CD8-positive, alpha-beta memory T cell (primary cell): Measurements from ENCODE around the gene SRP68. TPM values are rescaled to one million over a fixed set of nuclear protein-coding genes. Genes with fewer than 3 reads are reported as not detected.
A peak's percentile ranks its signal among the peaks of the same experiment; 100 is the strongest.
"Not testable (repeated sequence)": the region's sequence is repeated elsewhere in the genome, so short reads cannot be mapped to it uniquely, and the experiment has no call there.

Experiments
- CTCF ChIA-PET: fragments of 350-600 bp; sonication (Branson Sonifier 250); formaldehyde crosslinking; loops from one replicate; lab custom pipeline; 2021; ENCODE audit warnings: antibody characterized with exemption; lab: Charles Lee
- POLR2A ChIA-PET: fragments of 350-600 bp; sonication (Branson Sonifier 250); formaldehyde crosslinking; loops from one replicate; lab custom pipeline; 2021; ENCODE audit warnings: antibody characterized with exemption; lab: Charles Lee
- DNase-seq, 5 donors: peaks; one replicate each; pipeline versions ENCODE4 v3.0.0 to v3.0.0-alpha.2; 2020 to 2022; ENCODE audit warnings: mixed read lengths in 1 of 5
- H3K27ac ChIP-seq: one replicate; pipeline ENCODE4 v1.7.0; 2013; ENCODE audit warnings: low read depth, mild to moderate bottlenecking, low read length, moderate library complexity
- H3K27me3 ChIP-seq: 2 replicates; pipeline ENCODE4 v1.7.0; 2013; ENCODE audit warnings: low read length, mild to moderate bottlenecking; ENCODE audit not compliant: insufficient read depth, poor library complexity, severe bottlenecking
- H3K36me3 ChIP-seq: 2 replicates; pipeline ENCODE4 v1.7.0; 2013; ENCODE audit warnings: mild to moderate bottlenecking, low read length, moderate library complexity; ENCODE audit not compliant: insufficient read depth
- H3K4me1 ChIP-seq: 2 replicates; pipeline ENCODE4 v1.7.0; 2013; ENCODE audit warnings: mild to moderate bottlenecking, low read length, moderate library complexity; ENCODE audit not compliant: insufficient read depth
- H3K4me3 ChIP-seq: 2 replicates; pipeline ENCODE4 v1.7.0; 2013; ENCODE audit warnings: mild to moderate bottlenecking, low read length
- H3K9me3 ChIP-seq: 2 replicates; pipeline ENCODE4 v1.7.0; 2013; ENCODE audit warnings: mild to moderate bottlenecking, low read length
- H3K27ac Mint-ChIP-seq, 8 donors: one replicate each; pipeline ENCODE4 v1.8.0; 2020 to 2021; ENCODE audit warnings: mixed read lengths in 8 of 8, mild to moderate bottlenecking in 6 of 8, inconsistent platforms in 3 of 8, moderate library complexity in 3 of 8
- H3K27me3 Mint-ChIP-seq, 2 donors: one replicate each; pipeline ENCODE4 v1.8.0; 2020 to 2021; ENCODE audit warnings: mixed read lengths in 2 of 2, mild to moderate bottlenecking in 1 of 2, moderate library complexity in 1 of 2
- H3K36me3 Mint-ChIP-seq, 3 donors: one replicate each; pipeline ENCODE4 v1.8.0; 2020 to 2021; ENCODE audit warnings: mixed read lengths in 3 of 3, inconsistent platforms in 1 of 3, mild to moderate bottlenecking in 1 of 3
- H3K4me1 Mint-ChIP-seq, 3 donors: one replicate each; pipeline ENCODE4 v1.8.0; 2020 to 2021; ENCODE audit warnings: mixed read lengths in 3 of 3, inconsistent platforms in 1 of 3, mild to moderate bottlenecking in 1 of 3
- H3K4me3 Mint-ChIP-seq, 7 donors: one replicate each; pipeline ENCODE4 v1.8.0; 2020 to 2021; ENCODE audit warnings: mixed read lengths in 7 of 7, mild to moderate bottlenecking in 6 of 7, moderate library complexity in 4 of 7, inconsistent platforms in 2 of 7
- H3K9me3 Mint-ChIP-seq, 5 donors: one replicate each; pipeline ENCODE4 v1.8.0; 2020 to 2022; ENCODE audit warnings: mixed read lengths in 5 of 5, mild to moderate bottlenecking in 3 of 5, moderate library complexity in 2 of 5, inconsistent platforms in 1 of 5
- polyA plus RNA-seq: library from polyadenylated mRNA; unstranded; fragments of 300-500 nt; fragmentation: Illumina TruSeq; gene quantifications from one replicate; pipeline ENCODE4 v1.2.3, GENCODE V29; 2021
- total RNA-seq, 2 experiments: library from RNA; stranded (reverse); gene quantifications; one replicate each; pipeline ENCODE4 v1.2.3, GENCODE V29; 2021

Gene SRP68
- total and polyA plus RNA-seq, 3 experiments from 2014 or later = 80.4 to 123 (median 120) TPM

DNA sequence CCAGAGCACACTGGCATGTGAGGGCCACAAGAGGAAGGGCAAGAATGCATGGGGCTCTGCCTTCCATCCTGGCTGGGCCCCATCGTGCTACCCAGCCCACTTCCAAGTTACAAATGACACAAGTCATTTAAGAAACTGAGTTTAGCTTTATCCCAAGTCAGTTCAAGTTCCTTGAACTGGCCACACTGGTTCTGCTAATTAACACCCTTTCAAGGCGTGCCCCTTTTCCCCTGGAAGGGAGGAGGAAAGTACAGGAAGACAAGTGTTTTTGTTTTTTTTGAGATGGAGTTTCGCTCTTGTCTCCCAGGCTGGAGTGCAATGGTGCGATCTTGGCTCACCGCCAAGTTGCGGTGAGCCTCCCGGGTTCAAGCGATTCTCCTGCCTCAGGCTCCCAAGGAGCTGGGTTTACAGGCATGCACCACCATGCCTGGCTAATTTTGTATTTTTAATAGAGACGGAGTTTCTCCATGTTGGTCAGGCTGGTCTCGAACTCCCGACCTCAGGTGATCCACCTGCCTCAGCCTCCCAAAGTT is 27.8 kb downstream of the SRP68 start:
- Mint-ChIP-seq H3K27ac (peak overlapping the region in 2 of 8 donors; percentile 22 to 63), H3K36me3 (peaks cover 19 to 93% (median 30%) of the 10 kb centered on the region in 3 donors), H3K4me1 (peaks cover 4 to 16% (median 9%) of the 10 kb centered on the region in 3 donors)
- H3K4me3 Mint-ChIP-seq, POLR2A ChIA-PET, DNase-seq, H3K4me3 ChIP-seq, H3K9me3 ChIP-seq, H3K27me3 Mint-ChIP-seq, H3K27me3 ChIP-seq, H3K9me3 Mint-ChIP-seq, CTCF ChIA-PET, H3K4me1 ChIP-seq, H3K27ac ChIP-seq: not testable (repeated sequence)
- H3K36me3 ChIP-seq = peaks cover 85% of the 10 kb centered on the region

DNA sequence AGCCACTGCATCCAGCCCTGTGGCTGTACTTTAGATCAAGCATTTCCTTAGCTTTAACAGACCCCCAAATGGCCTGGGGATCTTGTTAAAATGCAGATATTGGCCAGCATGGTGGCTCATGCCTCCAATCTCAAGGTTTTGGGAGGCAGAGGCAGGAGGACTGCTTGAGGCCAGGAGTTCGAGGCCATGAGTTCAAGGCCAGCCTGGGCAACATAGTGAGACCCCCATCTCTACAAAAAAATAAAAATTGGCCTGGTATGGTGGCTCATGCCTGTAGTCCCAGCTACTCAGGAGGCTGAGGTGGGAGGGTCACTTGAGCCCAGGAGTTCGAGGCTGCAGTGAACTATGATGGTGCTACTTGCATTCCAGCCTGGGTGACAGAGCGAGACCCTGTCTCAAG is 29.4 kb downstream of the SRP68 start:
- H3K27me3 ChIP-seq, H3K4me1 Mint-ChIP-seq, H3K9me3 Mint-ChIP-seq, H3K4me3 Mint-ChIP-seq, H3K27ac ChIP-seq, CTCF ChIA-PET, H3K4me3 ChIP-seq, H3K9me3 ChIP-seq, H3K4me1 ChIP-seq, H3K27me3 Mint-ChIP-seq, DNase-seq: not testable (repeated sequence)
- H3K27ac Mint-ChIP-seq = peak overlapping the region in 1 of 8 donors; percentile 63
- POLR2A ChIA-PET = interaction anchor here (0.5 kb wide), 1 partner anchor 15 kb away, joined by 3 read pairs; no protein-coding TSS in a partner anchor
- H3K36me3 Mint-ChIP-seq = peaks cover 9 to 93% (median 31%) of the 10 kb centered on the region in 3 donors
- peaks cover 77% of the 10 kb centered on the region for H3K36me3 ChIP-seq

- peaks cover 59% of the 10 kb centered on the region for H3K36me3 ChIP-seq
- Mint-ChIP-seq H3K27ac (peak overlapping the region in 1 of 8 donors; percentile 69), H3K4me1 (peaks cover 0 to 4% (median 0%) of the 10 kb centered on the region in 3 donors), H3K9me3 (no peaks in the 10 kb centered on the region), H3K27me3 (peaks cover 0 to 1% of the 10 kb centered on the region in 2 donors), H3K4me3 (no peak overlapping the region), H3K36me3 (peaks cover under 1 to 75% (median 28%) of the 10 kb centered on the region in 3 donors)
- CTCF ChIA-PET = no interaction called here
- no peak overlapping the region for H3K4me3 ChIP-seq
- POLR2A ChIA-PET = no interaction called here
- no peak overlapping the region for H3K27ac ChIP-seq
- no peak for DNase-seq
- H3K9me3 ChIP-seq = no peaks in the 10 kb centered on the region
- H3K27me3 ChIP-seq = no peaks in the 10 kb centered on the region
- no peaks in the 10 kb centered on the region for H3K4me1 ChIP-seq
Observed at GRCh38 chr17:76040376-76040775, 31.9 kb downstream of the SRP68 start.

- Mint-ChIP-seq H3K4me1 (peaks cover 0 to 7% (median 2%) of the 10 kb centered on the region in 3 donors), H3K27me3 (peaks cover 0 to 1% of the 10 kb centered on the region in 2 donors), H3K36me3 (peaks cover 0 to 62% (median 25%) of the 10 kb centered on the region in 3 donors), H3K27ac (peak overlapping the region in 2 of 8 donors; percentile 6 to 67), H3K9me3 (no peaks in the 10 kb centered on the region), H3K4me3 (no peak overlapping the region)
- Histone ChIP-seq H3K36me3 (peaks cover 47% of the 10 kb centered on the region), H3K9me3 (no peaks in the 10 kb centered on the region), H3K4me1 (no peaks in the 10 kb centered on the region), H3K4me3 (no peak overlapping the region), H3K27me3 (no peaks in the 10 kb centered on the region), H3K27ac (no peak overlapping the region)
- CTCF ChIA-PET = no interaction called here
- POLR2A ChIA-PET = no interaction called here
- no peak for DNase-seq
Observed at GRCh38 chr17:76039121-76039520, 33.2 kb downstream of the SRP68 start.

GRCh38 chr17:76038050-76038449 is 34.3 kb downstream of the SRP68 start:
- H3K27me3 Mint-ChIP-seq = peaks cover 0 to 1% of the 10 kb centered on the region in 2 donors
- peaks cover 0 to 52% (median 20%) of the 10 kb centered on the region in 3 donors for H3K36me3 Mint-ChIP-seq
- Histone ChIP-seq H3K4me3 (no peak overlapping the region), H3K27ac (no peak overlapping the region), H3K4me1 (no peaks in the 10 kb centered on the region), H3K36me3 (peaks cover 36% of the 10 kb centered on the region), H3K9me3 (no peaks in the 10 kb centered on the region), H3K27me3 (no peaks in the 10 kb centered on the region)
- H3K4me3 Mint-ChIP-seq = no peak overlapping the region
- DNase-seq = no peak
- H3K4me1 Mint-ChIP-seq = peaks cover 0 to 7% (median 3%) of the 10 kb centered on the region in 3 donors
- H3K9me3 Mint-ChIP-seq = no peaks in the 10 kb centered on the region
- POLR2A ChIA-PET = no interaction called here
- CTCF ChIA-PET = interaction anchor here (4.0 kb wide), 1 partner anchor 24 kb away, joined by 11 read pairs; no protein-coding TSS in a partner anchor
- H3K27ac Mint-ChIP-seq = peak overlapping the region in 6 of 8 donors; percentile 7 to 50 (median 30)

DNA sequence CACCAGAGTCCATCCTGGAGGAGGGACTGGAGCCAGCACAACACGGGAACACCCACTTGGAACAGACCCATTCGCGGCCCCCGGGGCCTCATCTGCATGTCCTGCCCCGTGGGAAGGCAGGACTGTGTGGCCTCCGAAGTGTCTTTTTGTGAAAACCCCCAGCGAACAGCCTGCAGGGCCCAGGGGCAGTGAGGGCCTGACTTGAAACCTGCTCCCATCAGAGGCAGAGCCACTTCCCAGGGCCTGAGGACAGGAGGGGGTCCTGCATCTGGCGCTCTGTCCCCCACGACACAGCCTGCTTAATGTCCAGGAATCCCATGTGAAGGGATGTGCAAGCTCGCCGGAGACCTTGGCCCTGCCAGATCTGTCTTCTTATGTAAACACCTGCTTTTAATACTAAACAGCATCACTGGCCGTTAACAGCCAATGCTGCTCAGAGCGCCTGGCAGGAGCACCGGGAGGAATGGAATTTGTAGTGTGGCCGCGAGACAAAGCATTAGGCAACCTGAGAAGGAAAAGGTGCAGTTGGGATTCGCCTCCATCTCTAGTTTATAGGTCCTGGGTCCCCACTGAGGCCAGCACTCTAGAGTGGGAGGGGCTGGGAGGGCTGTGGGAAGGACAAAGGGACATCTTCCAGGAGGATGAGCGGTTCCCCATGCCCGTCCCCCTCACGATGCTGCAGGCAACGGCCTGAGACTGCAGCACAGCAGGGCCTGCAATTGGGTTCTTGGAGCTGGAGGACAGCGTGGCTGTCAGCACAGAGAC is 35.6 kb downstream of the SRP68 start:
- H3K9me3 ChIP-seq = no peaks in the 10 kb centered on the region
- no peaks in the 10 kb centered on the region for H3K27me3 ChIP-seq
- Mint-ChIP-seq H3K27me3 (peaks cover 0 to 1% of the 10 kb centered on the region in 2 donors), H3K9me3 (no peaks in the 10 kb centered on the region), H3K27ac (peak overlapping the region in 4 of 8 donors; percentile 37 to 54 (median 44)), H3K4me1 (peaks cover 0 to 7% (median 3%) of the 10 kb centered on the region in 3 donors), H3K36me3 (peaks cover 0 to 40% (median 20%) of the 10 kb centered on the region in 3 donors), H3K4me3 (no peak overlapping the region)
- DNase-seq = no peak
- POLR2A ChIA-PET = no interaction called here
- no peaks in the 10 kb centered on the region for H3K4me1 ChIP-seq
- H3K36me3 ChIP-seq = peaks cover 29% of the 10 kb centered on the region
- CTCF ChIA-PET = interaction anchor here (4.0 kb wide), 1 partner anchor 22 kb away, joined by 11 read pairs; no protein-coding TSS in a partner anchor
- H3K4me3 ChIP-seq = no peak overlapping the region
- H3K27ac ChIP-seq = no peak overlapping the region

- H3K27ac ChIP-seq = no peak overlapping the region
- POLR2A ChIA-PET = interaction anchor here (0.5 to 0.6 kb wide), 2 partner anchors 30 to 252 kb away, joined by 3 to 4 read pairs; no protein-coding TSS in a partner anchor
- H3K36me3 ChIP-seq = peaks cover 9% of the 10 kb centered on the region
- peaks cover 4 to 11% (median 6%) of the 10 kb centered on the region in 3 donors for H3K4me1 Mint-ChIP-seq
- peaks cover 0 to 1% of the 10 kb centered on the region in 2 donors for H3K27me3 Mint-ChIP-seq
- CTCF ChIA-PET = interaction anchor here (1.1 to 4.0 kb wide), 2 partner anchors 13 to 20 kb away, joined by 3 to 11 read pairs; no protein-coding TSS in a partner anchor
- peaks cover 5% of the 10 kb centered on the region for H3K4me1 ChIP-seq
- H3K4me3 Mint-ChIP-seq = peak overlapping the region in 1 of 7 donors; percentile 23
- H3K36me3 Mint-ChIP-seq = peaks cover 0 to 20% (median 10%) of the 10 kb centered on the region in 3 donors
- H3K9me3 Mint-ChIP-seq = no peaks in the 10 kb centered on the region
- H3K4me3 ChIP-seq = no peak overlapping the region
- DNase-seq = no peak
- H3K27me3 ChIP-seq = no peaks in the 10 kb centered on the region
- peak overlapping the region in 3 of 8 donors; percentile 15 to 43 (median 43) for H3K27ac Mint-ChIP-seq
- no peaks in the 10 kb centered on the region for H3K9me3 ChIP-seq
Observed at GRCh38 chr17:76034428-76035350, 37.6 kb downstream of the SRP68 start.
